ENCODE data around the gene ACOT7. TPM values are rescaled to one million over a fixed set of nuclear protein-coding genes. Genes with fewer than 3 reads are reported as not detected.

Gene ACOT7
- total RNA-seq, 2 experiments from 2014 or later = 5.3 to 5.4 TPM

GRCh38 chr1:6351480-6352137 is 42.0 kb downstream of the ACOT7 start:
- H3K9me3 Mint-ChIP-seq = no peaks in the 10 kb centered on the region

GRCh38 chr1:6350416-6351088 is 43.0 kb downstream of the ACOT7 start:
- Mint-ChIP-seq H3K36me3 (ENCODE audit: low read depth) (no peaks in the 10 kb centered on the region), H3K9me3 (no peaks in the 10 kb centered on the region), H3K27ac (peak overlapping the region; percentile 68), H3K4me3 (no peak overlapping the region), H3K27me3 (no peaks in the 10 kb centered on the region), H3K4me1 (ENCODE audit: low read depth) (peaks cover 32% of the 10 kb centered on the region)
- intact Hi-C loops (cut with DNase I, micrococcal nuclease) = no loop called here
- H3K4me3 ChIP-seq (ENCODE audit: low read length) = no peak overlapping the region
- peaks cover 21% of the 10 kb centered on the region for H3K4me1 ChIP-seq (ENCODE audit: insufficient read depth, low read length)
- POLR2A ChIA-PET = interaction anchor here (0.7 to 3.2 kb wide), 2 partner anchors 43 to 151 kb away, joined by 3 to 28 read pairs; partner anchors contain the start of gene ACOT7
- CTCF ChIA-PET = interaction anchor here (0.6 kb wide), 1 partner anchor 44 kb away, joined by 3 read pairs; no protein-coding TSS in a partner anchor
- no peaks in the 10 kb centered on the region for H3K9me3 ChIP-seq (ENCODE audit: control insufficient read depth in 1 of 2, insufficient read depth in 1 of 2, low read length in 2 of 2)
- H3K36me3 ChIP-seq (ENCODE audit: insufficient read depth, low read length) = no peaks in the 10 kb centered on the region
- TF ChIP-seq CTCF (IDR thresholded peaks at IDR 0.05) = no peak
- H3K27me3 ChIP-seq (ENCODE audit: control insufficient read depth in 1 of 2, insufficient read depth in 2 of 2, low read length in 2 of 2) = no peaks in the 10 kb centered on the region
- ATAC-seq (ENCODE audit: poor library complexity) (no peak), DNase-seq (peak in 1 of 14 experiments; percentile 17)
- H3K27ac ChIP-seq (ENCODE audit: low read depth in 1 of 2, low read length in 2 of 2) = no peak overlapping the region

More at GRCh38 chr1:6351480-6352137, 42.0 kb downstream of the ACOT7 start:
- no peaks in the 10 kb centered on the region for H3K36me3 Mint-ChIP-seq (ENCODE audit: low read depth)
- no peak for TF ChIP-seq CTCF (IDR thresholded peaks at IDR 0.05)
- POLR2A ChIA-PET = no interaction called here
- Histone ChIP-seq H3K4me1 (ENCODE audit: insufficient read depth, low read length) (peaks cover 21% of the 10 kb centered on the region), H3K27ac (ENCODE audit: low read depth in 1 of 2, low read length in 2 of 2) (no peak overlapping the region), H3K9me3 (ENCODE audit: control insufficient read depth in 1 of 2, insufficient read depth in 1 of 2, low read length in 2 of 2) (no peaks in the 10 kb centered on the region), H3K4me3 (ENCODE audit: low read length) (no peak overlapping the region), H3K27me3 (ENCODE audit: control insufficient read depth in 1 of 2, insufficient read depth in 2 of 2, low read length in 2 of 2) (no peaks in the 10 kb centered on the region), H3K36me3 (ENCODE audit: insufficient read depth, low read length) (no peaks in the 10 kb centered on the region)
- no peaks in the 10 kb centered on the region for H3K27me3 Mint-ChIP-seq
- H3K4me3 Mint-ChIP-seq = no peak overlapping the region
- ATAC-seq (ENCODE audit: poor library complexity) (no peak), DNase-seq (peak in 1 of 14 experiments; percentile 19)
- peak overlapping the region; percentile 68 for H3K27ac Mint-ChIP-seq
- CTCF ChIA-PET = interaction anchor here (0.6 kb wide), 1 partner anchor 43 kb away, joined by 3 read pairs; no protein-coding TSS in a partner anchor
- peaks cover 32% of the 10 kb centered on the region for H3K4me1 Mint-ChIP-seq (ENCODE audit: low read depth)
- intact Hi-C loops (cut with DNase I, micrococcal nuclease) = no loop called here

GRCh38 chr1:6349254-6349943 is 44.2 kb downstream of the ACOT7 start:
- no peaks in the 10 kb centered on the region for H3K27me3 Mint-ChIP-seq
- peak in 2 of 14 experiments; percentile 26 to 29 for DNase-seq
- ChIA-PET CTCF (interaction anchor here (2.0 to 3.1 kb wide), 3 partner anchors 11 to 88 kb away, joined by 7 to 39 read pairs (median 8); no protein-coding TSS in a partner anchor), POLR2A (interaction anchor here (0.7 to 3.2 kb wide), 8 partner anchors 10 to 114 kb away, joined by 3 to 30 read pairs (median 5); partner anchors contain the start of gene ACOT7)
- H3K4me3 Mint-ChIP-seq = no peak overlapping the region
- Histone ChIP-seq H3K36me3 (ENCODE audit: insufficient read depth, low read length) (no peaks in the 10 kb centered on the region), H3K27me3 (ENCODE audit: control insufficient read depth in 1 of 2, insufficient read depth in 2 of 2, low read length in 2 of 2) (no peaks in the 10 kb centered on the region), H3K4me1 (ENCODE audit: insufficient read depth, low read length) (peaks cover 21% of the 10 kb centered on the region), H3K9me3 (ENCODE audit: control insufficient read depth in 1 of 2, insufficient read depth in 1 of 2, low read length in 2 of 2) (no peaks in the 10 kb centered on the region), H3K27ac (ENCODE audit: low read depth in 1 of 2, low read length in 2 of 2) (peak overlapping the region in 1 of 2 donors; percentile 57), H3K4me3 (ENCODE audit: low read length) (no peak overlapping the region)
- H3K36me3 Mint-ChIP-seq (ENCODE audit: low read depth) = no peaks in the 10 kb centered on the region
- intact Hi-C loops (cut with DNase I, micrococcal nuclease) = loop anchor here (2.0 to 5.0 kb wide), 3 partner anchors 15 to 128 kb away; no protein-coding TSS in a partner anchor
- H3K4me1 Mint-ChIP-seq (ENCODE audit: low read depth) = peaks cover 27% of the 10 kb centered on the region
- no peaks in the 10 kb centered on the region for H3K9me3 Mint-ChIP-seq
- TF ChIP-seq CTCF (IDR thresholded peaks at IDR 0.05) = no peak
- no peak for ATAC-seq (ENCODE audit: poor library complexity)
- peak overlapping the region; percentile 77 for H3K27ac Mint-ChIP-seq

Data from CD4-positive, alpha-beta T cell (primary cell).